ENCODE measurements around the gene MUL1.

The MUL1 gene

DNA sequence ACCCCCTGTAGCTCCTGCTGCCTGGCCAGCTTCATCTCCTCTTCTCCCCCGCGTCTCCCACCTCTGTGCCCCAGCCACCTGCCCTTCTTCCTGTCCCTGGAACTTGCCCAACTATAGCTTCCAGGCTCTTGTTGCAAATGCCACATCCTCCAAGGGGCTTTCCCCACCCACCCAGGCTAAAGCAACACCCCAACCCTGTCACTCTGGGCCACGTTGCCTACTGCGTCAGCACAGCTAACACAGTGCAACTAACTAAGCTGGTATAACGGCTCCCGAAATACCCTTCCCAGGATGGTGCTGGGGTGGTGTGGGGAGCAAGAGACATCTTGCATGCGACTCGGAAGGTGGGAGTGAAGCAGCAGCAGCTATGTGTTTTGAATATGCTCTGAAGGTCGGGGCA, 41.7 kb downstream of the MUL1 start:
- DNase-seq: no peak

DNA sequence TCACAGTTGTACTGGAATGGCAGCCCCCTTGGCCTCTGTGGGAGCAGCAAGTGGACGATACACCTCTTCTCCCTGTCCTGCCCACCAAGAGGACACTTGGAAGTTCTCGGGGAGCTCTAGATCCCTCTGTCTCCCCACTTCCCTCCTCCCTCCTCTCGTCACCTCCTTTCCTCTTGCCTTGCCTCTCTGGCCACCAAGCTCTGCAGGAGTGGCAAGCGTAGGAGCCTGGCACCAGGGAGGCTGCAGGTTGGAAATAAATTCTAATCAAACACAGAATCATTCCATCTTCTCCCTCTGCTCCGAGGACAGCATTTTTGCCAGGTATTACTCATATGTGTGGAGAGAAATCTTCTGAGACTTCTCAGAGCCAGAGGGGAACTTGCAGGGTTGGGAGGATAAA, 42.8 kb downstream of the MUL1 start:
- no peak for DNase-seq

DNA sequence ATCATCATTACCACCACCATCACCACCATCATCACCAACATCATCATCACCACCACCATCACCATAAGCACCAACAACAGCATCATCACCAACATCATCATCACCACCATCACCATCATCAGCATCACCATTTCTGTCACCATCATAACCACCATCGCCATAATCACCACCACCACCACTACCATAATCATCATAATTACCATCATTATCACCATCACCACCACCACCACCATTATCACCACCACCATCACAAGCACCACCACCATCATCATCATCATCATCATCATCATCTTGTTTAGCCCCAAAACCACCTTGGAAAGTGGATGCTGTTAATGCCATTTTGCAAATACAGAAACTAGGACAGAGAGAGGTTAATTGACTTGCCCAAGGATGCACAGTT, 44.4 kb downstream of the MUL1 start:
- DNase-seq: no peak

DNA sequence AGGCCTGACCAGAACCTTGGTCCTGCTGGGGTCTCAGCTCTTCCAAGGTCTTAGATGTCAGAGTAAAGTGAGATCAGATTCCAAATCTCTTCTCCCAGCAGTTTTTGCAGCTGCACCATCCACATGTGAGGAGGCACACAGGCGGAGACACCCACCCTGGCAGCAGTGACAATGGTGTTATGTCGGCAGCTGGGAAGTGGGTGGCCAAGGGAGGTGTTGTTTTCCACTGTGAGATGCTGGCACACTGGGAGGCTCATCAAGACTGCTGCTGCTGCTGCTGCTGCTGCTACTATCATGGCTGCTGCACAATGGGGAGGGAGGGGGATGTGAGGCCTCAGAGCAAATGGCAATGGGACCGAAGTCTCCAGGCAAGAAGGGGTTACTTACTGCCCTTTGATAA, 45.6 kb downstream of the MUL1 start:
- no peak for DNase-seq

DNA sequence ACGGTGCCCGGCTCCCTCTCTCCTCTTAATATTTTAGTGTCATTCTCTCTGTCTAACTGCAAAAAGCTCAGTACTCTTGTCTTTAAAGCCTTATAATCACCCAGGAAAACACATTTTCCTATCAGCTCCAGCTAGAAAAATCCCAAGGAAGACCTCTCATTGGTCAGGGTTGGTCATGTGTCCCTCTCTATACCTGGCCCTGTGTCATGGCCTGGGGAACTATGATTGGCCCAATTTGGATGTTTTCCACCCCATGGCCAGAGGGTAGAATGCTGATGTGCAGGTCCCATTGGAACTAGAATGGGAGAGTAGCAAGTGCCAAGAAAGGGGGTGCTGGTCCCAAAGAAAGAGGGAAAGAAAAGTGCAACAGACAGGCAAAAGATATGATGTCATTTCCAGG, 49.2 kb downstream of the MUL1 start:
- DNase-seq: no peak

DNA sequence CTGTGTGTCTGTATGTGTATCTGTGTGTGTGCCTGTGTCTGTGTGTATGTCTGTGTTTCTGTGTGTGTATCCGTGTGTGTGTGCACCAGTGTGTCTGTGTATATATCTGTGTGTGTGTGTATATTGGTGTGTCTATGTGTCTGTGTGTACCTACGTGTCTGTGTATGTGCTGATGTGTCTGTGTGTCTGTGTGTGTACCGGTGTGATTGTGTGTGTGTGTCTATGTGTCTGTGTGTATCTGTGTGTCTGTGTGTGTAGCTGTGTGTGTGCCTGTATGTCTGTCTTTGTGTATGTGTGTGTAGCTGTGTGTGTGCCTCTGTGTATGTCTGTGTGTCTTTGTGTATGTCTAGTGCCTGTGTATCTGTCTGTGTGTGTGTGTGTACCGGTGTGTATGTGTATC, 53.9 kb downstream of the MUL1 start:
- no peak for DNase-seq

DNA sequence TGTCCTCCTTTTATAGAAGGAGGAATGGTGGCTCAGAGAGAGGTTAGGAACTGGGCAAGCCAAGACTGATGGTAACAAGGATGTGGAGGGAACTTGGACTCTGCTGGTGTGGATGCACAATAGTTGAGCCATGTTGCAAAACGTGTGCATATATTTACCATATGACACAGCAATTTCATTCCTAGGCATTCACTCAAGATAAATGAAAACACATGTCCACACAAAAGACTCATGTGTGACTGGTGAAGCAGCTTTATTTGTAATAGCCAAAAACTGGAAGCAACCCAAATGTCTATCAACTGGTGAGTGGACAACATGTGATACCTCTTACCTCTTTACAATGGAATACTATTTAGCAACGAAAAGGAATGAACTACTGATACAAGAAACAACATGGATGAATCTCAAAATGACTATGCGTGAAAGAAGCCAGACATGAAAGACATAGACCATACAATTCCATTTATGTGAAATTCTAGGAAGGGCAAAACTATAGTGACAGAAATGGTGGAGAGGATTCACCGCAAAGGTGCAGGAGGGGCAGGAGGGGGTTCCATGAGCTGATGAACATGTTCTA, 58.1 kb downstream of the MUL1 start:
- DNase-seq: no peak

Data from hematopoietic multipotent progenitor cell treated with erythropoietin and hydrocortisone succinate and interleukin-3 and kit ligand, for 4 days (in vitro differentiated cells).